Measurements from ENCODE around the gene CFL1. TPM values are rescaled to one million over a fixed set of nuclear protein-coding genes. Genes with fewer than 3 reads are reported as not detected.
A peak's percentile ranks its signal among the peaks of the same experiment; 100 is the strongest.
"Not testable (repeated sequence)": the region's sequence is repeated elsewhere in the genome, so short reads cannot be mapped to it uniquely, and the experiment has no call there.

CFL1 gene
- total RNA-seq, 1 experiment from 2014 or later: 960 TPM

DNA sequence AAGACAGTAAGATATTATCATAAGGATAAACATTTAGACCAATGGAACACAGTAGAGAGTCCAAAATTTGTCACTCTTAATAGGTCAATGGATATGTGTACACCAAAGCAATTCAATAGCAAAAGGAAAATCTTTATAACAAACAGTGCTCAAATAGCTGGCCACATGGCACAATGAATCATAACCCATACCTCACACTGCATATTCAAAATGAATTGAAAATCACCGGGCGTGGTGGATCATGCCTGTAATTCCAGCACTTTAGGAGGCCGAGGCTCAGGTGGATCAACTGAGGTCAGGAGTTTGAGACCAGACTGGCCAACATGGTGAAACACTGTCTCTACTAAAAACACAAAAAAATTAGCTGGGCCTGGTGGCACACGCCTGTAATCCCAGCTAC is 15.8 kb downstream of the CFL1 start:
- no TSS peak for BruUV-seq (replicated peaks)
- Mint-ChIP-seq H3K4me1 (ENCODE audit: low read depth, unreplicated experiment) (peaks cover 13% of the 10 kb centered on the region), H3K9me3 (ENCODE audit: unreplicated experiment) (no peaks in the 10 kb centered on the region), H3K36me3 (ENCODE audit: insufficient read depth, unreplicated experiment) (peaks cover 15% of the 10 kb centered on the region), H3K27me3 (ENCODE audit: insufficient read depth, unreplicated experiment) (no peaks in the 10 kb centered on the region), H3K27ac (ENCODE audit: unreplicated experiment) (no peak overlapping the region), H3K4me3 (ENCODE audit: unreplicated experiment) (no peak overlapping the region)
- no peaks in the 10 kb centered on the region for H3K27me3 ChIP-seq (replicated peaks; ENCODE audit: control insufficient read depth, insufficient read depth, low read length)
- ChIA-PET POLR2A (no interaction called here), CTCF (no interaction called here)
- no peak for DNase-seq
- H3K36me3 ChIP-seq (ENCODE audit: control insufficient read depth, insufficient read depth, low read length): no peaks in the 10 kb centered on the region
- no peak overlapping the region for H3K4me3 ChIP-seq (ENCODE audit: low read depth, low read length)
- peaks cover 19% of the 10 kb centered on the region for H3K4me1 ChIP-seq
- intact Hi-C loops (cut with micrococcal nuclease; ENCODE audit: unreplicated experiment): no loop called here
- H3K9me3 ChIP-seq: 0 out of 2 replicates have a peak, but pooled peaks cover 3% of the 10 kb centered on the region
- TF ChIP-seq, protein P1, sequence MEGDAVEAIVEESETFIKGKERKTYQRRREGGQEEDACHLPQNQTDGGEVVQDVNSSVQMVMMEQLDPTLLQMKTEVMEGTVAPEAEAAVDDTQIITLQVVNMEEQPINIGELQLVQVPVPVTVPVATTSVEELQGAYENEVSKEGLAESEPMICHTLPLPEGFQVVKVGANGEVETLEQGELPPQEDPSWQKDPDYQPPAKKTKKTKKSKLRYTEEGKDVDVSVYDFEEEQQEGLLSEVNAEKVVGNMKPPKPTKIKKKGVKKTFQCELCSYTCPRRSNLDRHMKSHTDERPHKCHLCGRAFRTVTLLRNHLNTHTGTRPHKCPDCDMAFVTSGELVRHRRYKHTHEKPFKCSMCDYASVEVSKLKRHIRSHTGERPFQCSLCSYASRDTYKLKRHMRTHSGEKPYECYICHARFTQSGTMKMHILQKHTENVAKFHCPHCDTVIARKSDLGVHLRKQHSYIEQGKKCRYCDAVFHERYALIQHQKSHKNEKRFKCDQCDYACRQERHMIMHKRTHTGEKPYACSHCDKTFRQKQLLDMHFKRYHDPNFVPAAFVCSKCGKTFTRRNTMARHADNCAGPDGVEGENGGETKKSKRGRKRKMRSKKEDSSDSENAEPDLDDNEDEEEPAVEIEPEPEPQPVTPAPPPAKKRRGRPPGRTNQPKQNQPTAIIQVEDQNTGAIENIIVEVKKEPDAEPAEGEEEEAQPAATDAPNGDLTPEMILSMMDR (IDR thresholded peaks at IDR 0.05; ENCODE audit: insufficient read depth in 1 of 2, low read depth in 1 of 2, low read length in 1 of 2, severe bottlenecking in 1 of 2, unreplicated experiment in 1 of 2): no peak

DNA sequence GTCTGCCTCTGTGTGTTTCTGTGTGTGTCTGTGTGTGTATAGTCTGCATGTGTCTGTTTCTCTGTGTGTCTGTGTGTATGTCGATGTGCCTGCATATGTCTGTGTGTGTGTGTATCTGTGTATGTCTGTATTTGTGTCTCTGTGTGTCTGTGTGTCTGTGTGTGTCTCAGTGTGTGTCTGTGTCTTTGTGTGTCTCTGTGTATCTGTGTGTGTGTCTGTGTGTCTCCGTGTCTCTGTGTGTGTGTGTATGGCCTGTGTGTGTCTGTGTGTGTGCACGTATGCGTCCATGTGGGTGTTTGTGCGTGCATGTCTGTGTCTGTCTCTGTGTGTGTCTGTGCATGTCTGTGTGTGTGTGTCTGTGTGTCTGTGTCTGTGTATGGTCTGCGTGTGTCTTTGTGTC is 23.8 kb downstream of the CFL1 start:
- no peaks in the 10 kb centered on the region for H3K4me1 ChIP-seq
- Mint-ChIP-seq H3K9me3 (ENCODE audit: unreplicated experiment) (no peaks in the 10 kb centered on the region), H3K27me3 (ENCODE audit: insufficient read depth, unreplicated experiment) (peaks cover 3% of the 10 kb centered on the region), H3K27ac (ENCODE audit: unreplicated experiment) (no peak overlapping the region), H3K4me3 (ENCODE audit: unreplicated experiment) (no peak overlapping the region), H3K36me3 (ENCODE audit: insufficient read depth, unreplicated experiment) (no peaks in the 10 kb centered on the region), H3K4me1 (ENCODE audit: low read depth, unreplicated experiment) (no peaks in the 10 kb centered on the region)
- TF ChIP-seq, protein P1 (IDR thresholded peaks at IDR 0.05; ENCODE audit: insufficient read depth in 1 of 2, low read depth in 1 of 2, low read length in 1 of 2, severe bottlenecking in 1 of 2, unreplicated experiment in 1 of 2): no peak
- no peak overlapping the region for H3K4me3 ChIP-seq (ENCODE audit: low read depth, low read length)
- no peak for DNase-seq
- POLR2A ChIA-PET: no interaction called here
- H3K27me3 ChIP-seq (replicated peaks; ENCODE audit: control insufficient read depth, insufficient read depth, low read length): no peaks in the 10 kb centered on the region
- BruUV-seq (replicated peaks): no TSS peak
- CTCF ChIA-PET: no interaction called here
- intact Hi-C loops (cut with micrococcal nuclease; ENCODE audit: unreplicated experiment): no loop called here
- no peaks in the 10 kb centered on the region for H3K36me3 ChIP-seq (ENCODE audit: control insufficient read depth, insufficient read depth, low read length)
- H3K9me3 ChIP-seq: 0 out of 2 replicates have a peak, but pooled peaks cover 3% of the 10 kb centered on the region

DNA sequence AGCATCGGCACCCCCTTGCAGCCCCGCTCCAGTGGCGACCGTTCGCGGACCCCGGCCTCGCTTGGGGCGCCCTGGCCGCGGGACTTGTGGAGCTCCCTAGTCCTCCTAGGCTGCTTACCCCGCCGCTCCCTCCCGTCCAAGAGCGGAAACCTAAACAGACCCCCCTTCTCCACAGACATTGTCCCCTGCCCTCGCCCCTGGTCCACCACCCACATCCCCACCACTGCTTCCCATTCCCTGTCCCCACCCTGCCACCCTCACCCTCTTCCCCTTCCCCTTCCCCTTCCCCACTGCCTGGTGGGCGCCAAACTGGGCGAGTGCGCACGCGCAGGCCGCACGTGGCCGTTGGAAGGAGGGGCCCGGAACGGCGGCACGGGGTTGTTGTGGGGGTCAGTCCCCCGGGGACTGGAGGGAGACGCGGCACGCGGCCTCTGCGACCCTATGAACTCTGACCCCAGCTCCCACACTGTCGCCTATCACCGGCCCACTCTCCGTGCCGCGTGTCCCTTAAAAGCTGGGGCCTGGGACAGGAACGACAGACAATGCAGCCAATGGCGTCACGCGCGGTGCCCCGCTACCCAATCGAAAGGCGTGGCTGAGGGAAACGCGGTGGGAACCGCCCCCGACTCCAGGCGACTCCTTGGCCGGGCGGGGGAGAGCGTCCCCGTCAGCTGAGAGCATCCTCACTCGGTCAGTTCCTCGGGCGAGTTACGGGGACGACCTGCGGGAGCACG is 24.5 kb downstream of the CFL1 start, which contains the start of gene SNX32:
TSS of gene SNX32 (plus strand) at position 667 of the 734 bp plus-strand sequence. CDS start 103 bp downstream, outside the sequence.
- TF ChIP-seq, protein P1 (IDR thresholded peaks at IDR 0.05; ENCODE audit: insufficient read depth in 1 of 2, low read depth in 1 of 2, low read length in 1 of 2, severe bottlenecking in 1 of 2, unreplicated experiment in 1 of 2): no peak
- Mint-ChIP-seq H3K27ac (ENCODE audit: unreplicated experiment) (peak within 1 kb of the TSS; percentile 4), H3K36me3 (ENCODE audit: insufficient read depth, unreplicated experiment) (no peaks in the 10 kb centered on the region), H3K4me1 (ENCODE audit: low read depth, unreplicated experiment) (no peaks in the 10 kb centered on the region), H3K4me3 (ENCODE audit: unreplicated experiment) (no peak within 1 kb of the TSS), H3K9me3 (ENCODE audit: unreplicated experiment) (no peaks in the 10 kb centered on the region), H3K27me3 (ENCODE audit: insufficient read depth, unreplicated experiment) (peaks cover 3% of the 10 kb centered on the region)
- DNase-seq: no peak
- intact Hi-C loops (cut with micrococcal nuclease; ENCODE audit: unreplicated experiment): no loop called here
- no peak within 1 kb of the TSS for H3K4me3 ChIP-seq (ENCODE audit: low read depth, low read length)
- ChIA-PET POLR2A (no interaction called here), CTCF (interaction anchor here (0.6 kb wide), 1 partner anchor 55 kb away, joined by 4 read pairs; the partner anchor contains the start of gene FIBP)
- H3K36me3 ChIP-seq (ENCODE audit: control insufficient read depth, insufficient read depth, low read length): no peaks in the 10 kb centered on the region
- BruUV-seq (replicated peaks): no TSS peak
- 0 out of 2 replicates have a peak, but pooled peaks cover 1% of the 10 kb centered on the region for H3K9me3 ChIP-seq
- H3K27me3 ChIP-seq (replicated peaks; ENCODE audit: control insufficient read depth, insufficient read depth, low read length): no peaks in the 10 kb centered on the region
- H3K4me1 ChIP-seq: no peaks in the 10 kb centered on the region

DNA sequence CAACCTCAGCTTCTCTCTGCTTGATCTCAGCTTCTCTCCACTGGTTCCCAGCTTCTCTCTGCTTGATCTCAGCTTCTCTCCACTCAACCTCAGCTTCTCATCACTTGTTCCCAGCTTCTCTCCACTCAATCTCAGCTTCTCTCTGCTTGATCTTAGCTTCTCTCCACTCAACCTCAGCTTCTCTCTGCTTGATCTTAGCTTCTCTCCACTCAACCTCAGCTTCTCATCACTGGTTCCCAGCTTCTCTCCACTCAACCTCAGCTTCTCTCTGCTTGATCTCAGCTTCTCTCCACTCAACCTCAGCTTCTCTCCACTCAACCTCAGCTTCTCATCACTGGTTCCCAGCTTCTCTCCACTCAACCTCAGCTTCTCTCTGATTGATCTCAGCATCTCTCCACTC is 25.7 kb downstream of the CFL1 start:
- H3K27ac Mint-ChIP-seq (ENCODE audit: unreplicated experiment); H3K4me1 ChIP-seq; H3K4me1 Mint-ChIP-seq (ENCODE audit: low read depth, unreplicated experiment); H3K36me3 ChIP-seq (ENCODE audit: control insufficient read depth, insufficient read depth, low read length); H3K9me3 Mint-ChIP-seq (ENCODE audit: unreplicated experiment); intact Hi-C loops (cut with micrococcal nuclease; ENCODE audit: unreplicated experiment); H3K36me3 Mint-ChIP-seq (ENCODE audit: insufficient read depth, unreplicated experiment); DNase-seq; BruUV-seq (replicated peaks); H3K9me3 ChIP-seq; POLR2A ChIA-PET; H3K27me3 Mint-ChIP-seq (ENCODE audit: insufficient read depth, unreplicated experiment); H3K4me3 ChIP-seq (ENCODE audit: low read depth, low read length); H3K27me3 ChIP-seq (replicated peaks; ENCODE audit: control insufficient read depth, insufficient read depth, low read length); H3K4me3 Mint-ChIP-seq (ENCODE audit: unreplicated experiment): not testable (repeated sequence)
- CTCF ChIA-PET: interaction anchor here (1.1 kb wide), 2 partner anchors 12 to 28 kb away, joined by 3 to 4 read pairs; no protein-coding TSS in a partner anchor

Data from Caco-2 (cell line).